Measurements from ENCODE around the gene NTN3.

- TF ChIP-seq, protein P1, sequence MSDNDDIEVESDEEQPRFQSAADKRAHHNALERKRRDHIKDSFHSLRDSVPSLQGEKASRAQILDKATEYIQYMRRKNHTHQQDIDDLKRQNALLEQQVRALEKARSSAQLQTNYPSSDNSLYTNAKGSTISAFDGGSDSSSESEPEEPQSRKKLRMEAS (IDR thresholded peaks at IDR 0.05) = no peak
- TF ChIP-seq, protein P2, sequence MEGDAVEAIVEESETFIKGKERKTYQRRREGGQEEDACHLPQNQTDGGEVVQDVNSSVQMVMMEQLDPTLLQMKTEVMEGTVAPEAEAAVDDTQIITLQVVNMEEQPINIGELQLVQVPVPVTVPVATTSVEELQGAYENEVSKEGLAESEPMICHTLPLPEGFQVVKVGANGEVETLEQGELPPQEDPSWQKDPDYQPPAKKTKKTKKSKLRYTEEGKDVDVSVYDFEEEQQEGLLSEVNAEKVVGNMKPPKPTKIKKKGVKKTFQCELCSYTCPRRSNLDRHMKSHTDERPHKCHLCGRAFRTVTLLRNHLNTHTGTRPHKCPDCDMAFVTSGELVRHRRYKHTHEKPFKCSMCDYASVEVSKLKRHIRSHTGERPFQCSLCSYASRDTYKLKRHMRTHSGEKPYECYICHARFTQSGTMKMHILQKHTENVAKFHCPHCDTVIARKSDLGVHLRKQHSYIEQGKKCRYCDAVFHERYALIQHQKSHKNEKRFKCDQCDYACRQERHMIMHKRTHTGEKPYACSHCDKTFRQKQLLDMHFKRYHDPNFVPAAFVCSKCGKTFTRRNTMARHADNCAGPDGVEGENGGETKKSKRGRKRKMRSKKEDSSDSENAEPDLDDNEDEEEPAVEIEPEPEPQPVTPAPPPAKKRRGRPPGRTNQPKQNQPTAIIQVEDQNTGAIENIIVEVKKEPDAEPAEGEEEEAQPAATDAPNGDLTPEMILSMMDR (IDR thresholded peaks at IDR 0.05) = no peak
- TF ChIP-seq EHF (CRISPR knock-in tag; IDR thresholded peaks at IDR 0.05) (no peak), ESRRA (IDR thresholded peaks at IDR 0.05; ENCODE audit: borderline replicate concordance, low read length) (no peak)
These were observed 12.0 kb upstream of the NTN3 start for GRCh38 chr16:2458887-2459646.

All from A549 (cell line).